Dedifferentiated amniotic fluid mesenchymal stem cell (primary cell): Measurements from ENCODE around the gene PCDHA2.
"Not testable (repeated sequence)": the region's sequence is repeated elsewhere in the genome, so short reads cannot be mapped to it uniquely, and the experiment has no call there.

Source experiments
- DNase-seq: peaks from one replicate; pipeline ENCODE4 v3.0.0-alpha.2; 2016; ENCODE audit errors: extremely low spot score

Gene PCDHA2

GRCh38 chr5:140794595-140795258 is at the start of gene PCDHA2:
Gene PCDHA2, plus strand, starts transcription at chr5:140794852.
- DNase-seq = no peak

- DNase-seq = no peak
Observed at GRCh38 chr5:140753561-140753960, 41.1 kb upstream of the PCDHA2 start.

- no peak for DNase-seq
Observed at GRCh38 chr5:140764177-140764973, 30.3 kb upstream of the PCDHA2 start.

DNA sequence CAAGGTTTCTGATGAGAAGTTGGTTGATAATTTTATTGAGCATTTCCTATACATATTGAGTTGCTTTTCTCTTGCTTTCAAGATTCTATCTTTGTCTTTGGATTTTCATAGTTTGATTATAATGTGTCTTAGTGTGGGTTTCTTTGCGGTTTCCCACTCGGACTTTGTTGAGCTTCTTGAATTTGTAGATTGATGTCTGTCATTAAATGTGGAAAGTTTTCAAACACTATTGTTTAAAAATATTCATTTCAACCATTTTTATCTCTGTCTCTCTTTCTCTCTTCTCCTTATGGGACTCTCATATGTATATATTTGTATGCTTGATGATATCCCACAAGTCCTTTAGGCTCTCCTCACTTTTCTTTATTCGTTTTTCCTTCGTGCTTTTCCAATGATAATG is 27.2 kb upstream of the PCDHA2 start:
- DNase-seq = no peak

DNA sequence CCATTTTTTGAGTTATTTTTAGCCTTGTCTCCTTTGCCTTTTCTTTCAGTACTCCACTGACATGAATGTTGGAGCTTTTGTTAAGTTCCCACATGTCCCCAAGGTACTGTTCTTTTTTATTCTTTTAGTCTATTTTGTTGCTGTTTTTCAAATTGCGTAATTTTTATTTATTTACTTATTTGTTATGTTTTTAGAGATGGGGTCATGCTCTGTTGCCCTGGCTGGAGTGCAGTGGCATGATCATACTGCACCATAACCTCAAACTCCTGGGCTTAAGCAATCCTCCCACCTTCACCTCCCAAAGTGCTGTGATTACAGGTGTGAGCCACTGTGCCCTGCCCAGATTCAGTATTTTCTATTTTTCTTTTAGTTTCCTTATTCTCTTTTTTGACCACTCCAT is 14.1 kb upstream of the PCDHA2 start:
- DNase-seq = no peak

DNA sequence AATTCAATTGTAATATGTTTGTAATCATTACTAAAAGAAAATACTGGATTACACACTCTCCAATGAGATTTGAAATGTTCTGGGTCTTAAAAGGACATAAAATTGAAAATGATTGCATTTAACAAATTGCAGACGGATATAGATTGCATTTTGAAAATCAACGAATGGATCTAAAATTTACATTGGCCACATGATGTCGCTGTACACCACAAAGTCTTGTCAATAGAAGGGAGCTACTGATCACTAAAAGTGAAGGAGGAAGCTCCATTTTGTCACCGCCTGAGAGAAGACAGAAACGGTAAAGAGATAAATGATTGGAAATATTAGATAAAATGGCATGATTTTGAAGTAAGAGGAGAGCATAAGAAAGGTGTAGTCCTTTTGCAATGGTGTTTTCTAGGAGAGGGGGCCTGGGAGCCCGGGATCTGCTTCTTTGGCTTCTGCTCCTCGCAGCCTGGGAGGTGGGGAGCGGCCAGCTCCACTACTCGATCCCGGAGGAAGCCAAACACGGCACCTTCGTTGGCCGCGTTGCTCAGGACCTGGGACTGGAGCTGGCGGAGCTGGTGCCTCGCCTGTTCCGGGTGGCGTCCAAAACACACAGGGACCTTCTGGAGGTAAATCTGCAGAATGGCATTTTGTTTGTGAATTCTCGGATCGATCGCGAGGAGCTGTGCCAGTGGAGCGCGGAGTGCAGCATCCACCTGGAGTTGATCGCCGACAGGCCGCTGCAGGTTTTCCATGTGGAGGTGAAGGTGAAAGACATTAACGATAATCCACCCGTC is 8.6 kb upstream of the PCDHA2 start, which contains the start of gene PCDHA1:
PCDHA1 (plus strand) TSS at position 236 of the 782 bp plus-strand sequence.
- DNase-seq = no peak

DNA sequence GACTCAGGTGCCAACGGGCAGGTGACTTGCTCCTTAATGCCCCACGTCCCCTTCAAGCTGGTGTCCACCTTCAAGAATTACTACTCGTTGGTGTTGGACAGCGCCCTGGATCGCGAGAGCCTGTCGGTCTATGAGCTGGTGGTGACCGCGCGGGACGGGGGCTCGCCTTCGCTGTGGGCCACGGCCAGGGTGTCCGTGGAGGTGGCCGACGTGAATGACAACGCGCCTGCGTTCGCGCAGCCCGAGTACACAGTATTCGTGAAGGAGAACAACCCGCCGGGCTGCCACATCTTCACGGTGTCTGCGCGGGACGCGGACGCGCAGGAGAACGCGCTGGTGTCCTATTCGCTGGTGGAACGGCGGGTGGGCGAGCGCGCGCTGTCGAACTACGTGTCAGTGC is 7.2 kb upstream of the PCDHA2 start:
- DNase-seq = not testable (repeated sequence)

DNA sequence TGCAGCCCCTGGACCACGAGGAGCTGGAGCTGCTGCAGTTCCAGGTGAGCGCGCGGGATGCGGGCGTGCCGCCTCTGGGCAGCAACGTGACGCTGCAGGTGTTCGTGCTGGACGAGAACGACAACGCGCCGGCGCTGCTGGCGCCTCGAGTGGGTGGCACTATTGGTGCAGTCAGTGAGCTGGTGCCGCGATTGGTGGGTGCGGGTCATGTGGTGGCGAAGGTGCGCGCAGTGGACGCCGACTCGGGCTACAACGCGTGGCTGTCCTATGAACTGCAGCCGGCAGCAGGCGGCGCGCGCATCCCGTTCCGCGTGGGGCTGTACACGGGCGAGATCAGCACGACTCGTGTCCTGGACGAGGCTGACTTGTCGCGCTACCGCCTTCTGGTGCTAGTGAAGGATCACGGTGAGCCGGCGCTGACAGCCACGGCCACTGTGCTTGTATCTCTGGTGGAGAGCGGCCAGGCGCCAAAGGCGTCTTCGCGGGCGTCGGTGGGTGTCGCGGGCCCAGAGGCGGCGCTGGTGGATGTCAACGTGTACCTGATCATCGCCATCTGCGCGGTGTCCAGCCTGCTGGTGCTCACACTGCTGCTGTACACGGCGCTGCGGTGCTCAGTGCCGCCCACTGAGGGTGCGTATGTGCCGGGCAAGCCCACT is 6.7 kb upstream of the PCDHA2 start:
- not testable (repeated sequence) for DNase-seq

DNA sequence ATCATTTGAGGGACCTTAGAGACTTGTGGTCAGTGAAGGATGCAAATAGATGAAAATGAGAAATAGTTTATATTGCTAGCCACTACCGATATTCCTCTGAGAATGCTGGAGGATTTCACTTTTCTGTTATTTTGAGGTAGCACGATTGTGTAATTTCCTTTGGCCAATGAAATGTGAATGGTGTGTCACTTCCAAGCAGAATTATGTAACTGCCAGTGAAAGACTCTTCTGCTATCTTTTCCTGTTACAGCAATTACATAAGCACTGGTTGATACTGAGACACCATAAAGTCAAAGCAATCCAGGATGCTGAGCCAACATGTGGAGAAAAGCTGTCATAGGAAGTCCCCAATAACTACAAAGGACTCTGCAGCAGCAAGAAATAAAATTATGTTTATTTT is 3.6 kb upstream of the PCDHA2 start:
- DNase-seq = no peak

DNA sequence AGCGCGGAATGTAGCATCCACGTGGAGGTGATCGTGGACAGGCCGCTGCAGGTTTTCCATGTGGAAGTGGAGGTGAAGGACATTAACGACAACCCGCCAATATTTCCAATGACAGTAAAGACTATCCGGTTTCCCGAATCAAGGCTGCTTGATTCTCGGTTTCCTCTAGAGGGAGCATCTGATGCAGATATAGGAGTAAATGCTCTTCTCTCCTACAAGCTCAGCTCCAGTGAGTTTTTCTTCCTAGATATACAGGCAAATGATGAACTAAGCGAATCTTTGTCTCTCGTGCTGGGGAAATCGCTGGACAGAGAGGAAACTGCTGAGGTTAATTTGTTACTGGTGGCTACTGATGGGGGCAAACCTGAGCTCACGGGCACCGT is 598 bp downstream of the PCDHA2 start:
- no peak for DNase-seq

- DNase-seq = not testable (repeated sequence)
Observed at GRCh38 chr5:140796072-140796717, 1.5 kb downstream of the PCDHA2 start.

GRCh38 chr5:140796718-140797095 is 2.1 kb downstream of the PCDHA2 start:
- no peak for DNase-seq

- no peak for DNase-seq
Observed at GRCh38 chr5:140800816-140801493, 6.3 kb downstream of the PCDHA2 start, which contains the start of gene PCDHA3. Gene PCDHA3, plus strand, starts transcription at chr5:140801057.

DNA sequence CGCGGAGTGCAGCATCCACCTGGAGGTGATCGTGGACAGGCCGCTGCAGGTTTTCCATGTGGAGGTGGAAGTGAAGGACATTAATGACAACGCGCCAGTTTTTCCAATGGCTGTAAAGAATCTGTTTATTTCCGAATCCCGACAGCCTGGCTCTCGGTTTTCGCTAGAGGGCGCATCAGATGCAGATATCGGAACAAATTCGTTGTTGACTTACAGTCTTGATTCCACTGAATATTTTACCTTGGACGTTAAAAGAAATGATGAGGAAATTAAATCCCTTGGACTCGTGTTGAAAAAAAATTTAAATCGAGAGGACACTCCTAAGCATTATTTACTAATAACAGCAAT is 6.8 kb downstream of the PCDHA2 start:
- no peak for DNase-seq

DNA sequence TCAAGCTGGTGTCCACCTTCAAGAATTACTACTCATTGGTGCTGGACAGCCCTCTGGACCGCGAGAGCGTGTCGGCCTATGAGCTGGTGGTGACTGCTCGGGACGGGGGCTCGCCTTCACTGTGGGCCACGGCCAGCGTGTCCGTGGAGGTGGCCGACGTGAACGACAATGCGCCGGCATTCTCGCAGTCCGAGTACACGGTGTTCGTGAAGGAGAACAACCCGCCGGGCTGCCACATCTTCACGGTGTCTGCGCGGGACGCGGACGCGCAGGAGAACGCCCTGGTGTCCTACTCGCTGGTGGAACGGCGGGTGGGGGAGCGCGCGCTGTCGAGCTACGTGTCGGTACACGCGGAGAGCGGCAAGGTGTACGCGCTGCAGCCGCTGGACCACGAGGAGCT is 7.7 kb downstream of the PCDHA2 start:
- DNase-seq = not testable (repeated sequence)

- DNase-seq = no peak
Observed at GRCh38 chr5:140802781-140803271, 8.2 kb downstream of the PCDHA2 start.

- no peak for DNase-seq
Observed at GRCh38 chr5:140806834-140807775, 12.5 kb downstream of the PCDHA2 start, which contains the start of gene PCDHA4. Gene PCDHA4, plus strand, starts transcription at chr5:140807068.

GRCh38 chr5:140808241-140808888 is 13.7 kb downstream of the PCDHA2 start:
- not testable (repeated sequence) for DNase-seq

DNA sequence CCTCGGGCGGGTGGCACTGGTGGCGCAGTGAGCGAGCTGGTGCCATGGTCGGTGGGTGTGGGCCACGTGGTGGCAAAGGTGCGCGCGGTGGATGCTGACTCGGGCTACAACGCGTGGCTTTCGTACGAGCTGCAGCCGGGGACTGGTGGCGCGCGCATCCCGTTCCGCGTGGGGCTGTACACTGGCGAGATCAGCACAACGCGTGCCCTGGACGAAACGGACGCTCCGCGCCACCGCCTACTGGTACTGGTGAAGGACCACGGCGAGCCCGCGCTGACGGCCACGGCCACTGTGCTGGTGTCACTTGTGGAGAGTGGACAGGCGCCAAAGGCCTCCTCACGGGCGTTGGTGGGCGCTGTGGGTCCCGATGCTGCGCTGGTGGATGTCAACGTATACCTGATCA is 14.2 kb downstream of the PCDHA2 start:
- DNase-seq = no peak
